ENCODE results near the gene ZNF219.

DNA sequence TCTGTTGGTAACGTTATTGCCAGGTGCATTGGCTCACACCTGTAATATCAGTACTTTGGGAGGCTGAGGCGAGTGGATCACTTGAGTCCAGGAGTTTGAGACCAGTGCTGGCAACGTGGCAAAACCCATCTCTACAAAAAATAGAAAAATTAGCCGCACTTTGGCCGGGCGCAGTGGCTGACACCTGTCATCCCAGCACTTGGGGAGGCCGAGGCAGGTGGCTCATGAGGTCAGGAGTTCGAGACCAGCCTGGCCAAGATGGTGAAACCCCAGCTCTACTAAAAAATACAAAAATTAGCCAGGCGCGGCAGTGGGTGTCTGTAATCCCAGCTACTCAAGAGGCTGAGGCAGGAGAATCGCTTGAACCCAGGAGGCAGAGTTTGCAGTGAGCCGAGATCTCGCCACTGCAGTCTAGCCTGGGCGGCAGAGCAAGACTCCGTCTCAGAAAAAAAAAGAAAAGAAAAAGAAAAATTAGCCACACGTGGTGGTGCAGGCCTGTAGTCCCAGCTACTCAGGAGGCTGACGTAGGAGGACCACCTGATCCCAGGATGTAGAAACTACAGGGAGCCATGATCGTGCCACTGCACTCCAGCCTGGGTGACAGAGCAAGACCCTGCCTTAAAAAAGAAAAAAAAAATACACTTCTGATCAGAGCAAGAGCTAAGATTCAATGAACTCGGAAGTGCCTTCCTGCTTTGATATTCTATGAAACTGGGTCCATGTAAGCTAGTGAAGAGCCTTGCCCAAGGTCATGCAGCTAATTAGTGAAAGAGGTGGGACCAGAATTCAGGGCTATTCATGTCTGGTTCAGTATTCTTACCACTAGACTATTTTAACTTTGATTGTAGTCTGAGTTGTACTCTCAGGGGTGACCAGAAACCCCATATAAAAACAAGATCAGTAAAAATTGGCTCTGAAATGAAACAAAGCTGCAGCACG lies 45.0 kb downstream of the ZNF219 start:
- TF ChIP-seq, protein P1, sequence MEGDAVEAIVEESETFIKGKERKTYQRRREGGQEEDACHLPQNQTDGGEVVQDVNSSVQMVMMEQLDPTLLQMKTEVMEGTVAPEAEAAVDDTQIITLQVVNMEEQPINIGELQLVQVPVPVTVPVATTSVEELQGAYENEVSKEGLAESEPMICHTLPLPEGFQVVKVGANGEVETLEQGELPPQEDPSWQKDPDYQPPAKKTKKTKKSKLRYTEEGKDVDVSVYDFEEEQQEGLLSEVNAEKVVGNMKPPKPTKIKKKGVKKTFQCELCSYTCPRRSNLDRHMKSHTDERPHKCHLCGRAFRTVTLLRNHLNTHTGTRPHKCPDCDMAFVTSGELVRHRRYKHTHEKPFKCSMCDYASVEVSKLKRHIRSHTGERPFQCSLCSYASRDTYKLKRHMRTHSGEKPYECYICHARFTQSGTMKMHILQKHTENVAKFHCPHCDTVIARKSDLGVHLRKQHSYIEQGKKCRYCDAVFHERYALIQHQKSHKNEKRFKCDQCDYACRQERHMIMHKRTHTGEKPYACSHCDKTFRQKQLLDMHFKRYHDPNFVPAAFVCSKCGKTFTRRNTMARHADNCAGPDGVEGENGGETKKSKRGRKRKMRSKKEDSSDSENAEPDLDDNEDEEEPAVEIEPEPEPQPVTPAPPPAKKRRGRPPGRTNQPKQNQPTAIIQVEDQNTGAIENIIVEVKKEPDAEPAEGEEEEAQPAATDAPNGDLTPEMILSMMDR (IDR thresholded peaks at IDR 0.05; ENCODE audit: borderline replicate concordance, extremely low read depth, low read length, poor library complexity, severe bottlenecking), result no peak
- no peak for TF ChIP-seq EZH2 (IDR thresholded peaks at IDR 0.05; ENCODE audit: borderline replicate concordance, low read depth, low read length, severe bottlenecking)
